ENCODE data around the gene CHPF2.

CHPF2 gene

GRCh38 chr7:151274396-151274795 is 42.1 kb downstream of the CHPF2 start:
- ATAC-seq (ENCODE audit: insufficient read depth, low read depth) (no peak), DNase-seq (no peak)
- H3K4me2 ChIP-seq (ENCODE audit: insufficient read depth, low read length), result no peak overlapping the region
- no peaks in the 10 kb centered on the region for H3K79me2 ChIP-seq (ENCODE audit: insufficient read depth, low read length)
- no peak for TF ChIP-seq CTCF (IDR thresholded peaks at IDR 0.05; ENCODE audit: borderline replicate concordance, extremely low read depth, low read length, poor library complexity, severe bottlenecking)
- 0 out of 2 replicates have a peak, but pooled peaks cover 3% of the 10 kb centered on the region for H4K20me1 ChIP-seq (ENCODE audit: insufficient read depth, low read length)
- H3K27ac ChIP-seq (ENCODE audit: low read length), result no peak overlapping the region
- H2AFZ ChIP-seq (ENCODE audit: low read depth, low read length), result no peak overlapping the region
- H3K36me3 ChIP-seq (ENCODE audit: insufficient read depth, low read length), result no peaks in the 10 kb centered on the region
- no peak overlapping the region for H3K4me3 ChIP-seq (ENCODE audit: low read depth in 1 of 2, low read length in 2 of 2)
- H3K27me3 ChIP-seq (ENCODE audit: insufficient read depth, low read length, poor library complexity), result peaks cover 25% of the 10 kb centered on the region
- H3K4me1 ChIP-seq (ENCODE audit: insufficient read depth, low read length), result peaks cover 28% of the 10 kb centered on the region
- no peaks in the 10 kb centered on the region for H3K9me3 ChIP-seq (ENCODE audit: insufficient read depth, low read length, severe bottlenecking)
- no peak overlapping the region for H3K9ac ChIP-seq (ENCODE audit: low read depth, low read length)

GRCh38 chr7:151274936-151275812 is 42.9 kb downstream of the CHPF2 start:
- H3K4me3 ChIP-seq (ENCODE audit: low read depth in 1 of 2, low read length in 2 of 2), result no peak overlapping the region
- no peak overlapping the region for H3K4me2 ChIP-seq (ENCODE audit: insufficient read depth, low read length)
- H3K9me3 ChIP-seq (ENCODE audit: insufficient read depth, low read length, severe bottlenecking), result no peaks in the 10 kb centered on the region

GRCh38 chr7:151275813-151276577 is 43.7 kb downstream of the CHPF2 start:
- H2AFZ ChIP-seq (ENCODE audit: low read depth, low read length), result no peak overlapping the region
- no peak for TF ChIP-seq CTCF (IDR thresholded peaks at IDR 0.05; ENCODE audit: borderline replicate concordance, extremely low read depth, low read length, poor library complexity, severe bottlenecking)
- TF ChIP-seq EZH2 (IDR thresholded peaks at IDR 0.05; ENCODE audit: borderline replicate concordance, low read depth, low read length, severe bottlenecking), result no peak
- H3K9ac ChIP-seq (ENCODE audit: low read depth, low read length), result no peak overlapping the region
- peaks cover 35% of the 10 kb centered on the region for H3K27me3 ChIP-seq (ENCODE audit: insufficient read depth, low read length, poor library complexity)
- no peaks in the 10 kb centered on the region for H3K36me3 ChIP-seq (ENCODE audit: insufficient read depth, low read length)
- H3K4me1 ChIP-seq (ENCODE audit: insufficient read depth, low read length), result peaks cover 28% of the 10 kb centered on the region
- no peak for ATAC-seq (ENCODE audit: insufficient read depth, low read depth)
- peak overlapping the region in 1 of 2 experiments; percentile 40; a peak in 1 of 4 replicates for H3K4me3 ChIP-seq (ENCODE audit: low read depth in 1 of 2, low read length in 2 of 2)
- H4K20me1 ChIP-seq (ENCODE audit: insufficient read depth, low read length), result 0 out of 2 replicates have a peak, but pooled peaks cover 3% of the 10 kb centered on the region
- H3K4me2 ChIP-seq (ENCODE audit: insufficient read depth, low read length), result peak overlapping the region; percentile 53
- no peaks in the 10 kb centered on the region for H3K9me3 ChIP-seq (ENCODE audit: insufficient read depth, low read length, severe bottlenecking)
- H3K79me2 ChIP-seq (ENCODE audit: insufficient read depth, low read length), result no peaks in the 10 kb centered on the region
- no peak overlapping the region for H3K27ac ChIP-seq (ENCODE audit: low read length)
- no peak for DNase-seq

More at GRCh38 chr7:151274936-151275812, 42.9 kb downstream of the CHPF2 start:
- Histone ChIP-seq H3K27me3 (ENCODE audit: insufficient read depth, low read length, poor library complexity) (peaks cover 32% of the 10 kb centered on the region), H3K79me2 (ENCODE audit: insufficient read depth, low read length) (no peaks in the 10 kb centered on the region), H4K20me1 (ENCODE audit: insufficient read depth, low read length) (0 out of 2 replicates have a peak, but pooled peaks cover 3% of the 10 kb centered on the region), H2AFZ (ENCODE audit: low read depth, low read length) (no peak overlapping the region), H3K4me1 (ENCODE audit: insufficient read depth, low read length) (peaks cover 28% of the 10 kb centered on the region), H3K27ac (ENCODE audit: low read length) (no peak overlapping the region), H3K9ac (ENCODE audit: low read depth, low read length) (no peak overlapping the region), H3K36me3 (ENCODE audit: insufficient read depth, low read length) (no peaks in the 10 kb centered on the region)
- no peak for ATAC-seq (ENCODE audit: insufficient read depth, low read depth)
- no peak for TF ChIP-seq EZH2 (IDR thresholded peaks at IDR 0.05; ENCODE audit: borderline replicate concordance, low read depth, low read length, severe bottlenecking)
- no peak for TF ChIP-seq CTCF (IDR thresholded peaks at IDR 0.05; ENCODE audit: borderline replicate concordance, extremely low read depth, low read length, poor library complexity, severe bottlenecking)
- no peak for DNase-seq

Measured in DND-41 (cell line).